ENCODE results near the gene RPN2.

The RPN2 gene

GRCh38 chr20:37284691-37285161, 105.6 kb downstream of the RPN2 start:
- no peaks in the 10 kb centered on the region for H3K36me3 ChIP-seq (ENCODE audit: insufficient read depth, low read length)
- H3K4me1 ChIP-seq (ENCODE audit: insufficient read depth, low read length): peaks cover 4% of the 10 kb centered on the region
- no peaks in the 10 kb centered on the region for H3K9me3 ChIP-seq (ENCODE audit: control insufficient read depth, insufficient read depth, low read length)
- no peak overlapping the region for H3K9ac ChIP-seq (ENCODE audit: low read depth, low read length)

- no peaks in the 10 kb centered on the region for H3K36me3 ChIP-seq (ENCODE audit: insufficient read depth, low read length)
- no peaks in the 10 kb centered on the region for H3K9me3 ChIP-seq (ENCODE audit: control insufficient read depth, insufficient read depth, low read length)
- H3K9ac ChIP-seq (ENCODE audit: low read depth, low read length): no peak overlapping the region
- H3K4me1 ChIP-seq (ENCODE audit: insufficient read depth, low read length): peaks cover 4% of the 10 kb centered on the region
These were observed 106.7 kb downstream of the RPN2 start for GRCh38 chr20:37285664-37286374.

GRCh38 chr20:37288091-37288490, 109.0 kb downstream of the RPN2 start:
- peaks cover 7% of the 10 kb centered on the region for H3K36me3 ChIP-seq (ENCODE audit: insufficient read depth, low read length)
- H3K9me3 ChIP-seq (ENCODE audit: control insufficient read depth, insufficient read depth, low read length): no peaks in the 10 kb centered on the region
- no peaks in the 10 kb centered on the region for H3K4me1 ChIP-seq (ENCODE audit: insufficient read depth, low read length)
- no peak overlapping the region for H3K9ac ChIP-seq (ENCODE audit: low read depth, low read length)

- H3K9me3 ChIP-seq (ENCODE audit: control insufficient read depth, insufficient read depth, low read length): 0 out of 2 replicates have a peak, but pooled peaks cover 2% of the 10 kb centered on the region
- peak overlapping the region; percentile 96 for H3K9ac ChIP-seq (ENCODE audit: low read depth, low read length)
- peaks cover 2% of the 10 kb centered on the region; the same call in 1 of the 2 replicates for H3K4me1 ChIP-seq (ENCODE audit: insufficient read depth, low read length)
These were observed 111.2 kb downstream of the RPN2 start for GRCh38 chr20:37290158-37290810.

More at GRCh38 chr20:37290158-37290810, 111.2 kb downstream of the RPN2 start:
- H3K36me3 ChIP-seq (ENCODE audit: insufficient read depth, low read length): peaks cover 7% of the 10 kb centered on the region
